ENCODE results near the gene OR5C1.
"Not testable (repeated sequence)": the region's sequence is repeated elsewhere in the genome, so short reads cannot be mapped to it uniquely, and the experiment has no call there.

The OR5C1 gene

GRCh38 chr9:122800066-122801060 lies 11.6 kb downstream of the OR5C1 start, which contains the start of gene OR1K1:
Gene OR1K1 (plus strand): TSS chr9:122800123. CDS start chr9:122800123, 0 bp downstream.
- no peaks in the 10 kb centered on the region for H3K27me3 ChIP-seq
- H3K9me3 ChIP-seq = no peaks in the 10 kb centered on the region
- H3K4me3 ChIP-seq (ENCODE audit: low read depth in 1 of 2, low read length in 1 of 2) = no peak within 1 kb of the TSS
- H3K4me1 ChIP-seq (ENCODE audit: control insufficient read depth in 1 of 2, insufficient read depth in 1 of 2, low read depth in 1 of 2, low read length in 1 of 2) = no peaks in the 10 kb centered on the region
- no peak within 1 kb of the TSS for H3K27ac ChIP-seq
- TF ChIP-seq, protein P1, sequence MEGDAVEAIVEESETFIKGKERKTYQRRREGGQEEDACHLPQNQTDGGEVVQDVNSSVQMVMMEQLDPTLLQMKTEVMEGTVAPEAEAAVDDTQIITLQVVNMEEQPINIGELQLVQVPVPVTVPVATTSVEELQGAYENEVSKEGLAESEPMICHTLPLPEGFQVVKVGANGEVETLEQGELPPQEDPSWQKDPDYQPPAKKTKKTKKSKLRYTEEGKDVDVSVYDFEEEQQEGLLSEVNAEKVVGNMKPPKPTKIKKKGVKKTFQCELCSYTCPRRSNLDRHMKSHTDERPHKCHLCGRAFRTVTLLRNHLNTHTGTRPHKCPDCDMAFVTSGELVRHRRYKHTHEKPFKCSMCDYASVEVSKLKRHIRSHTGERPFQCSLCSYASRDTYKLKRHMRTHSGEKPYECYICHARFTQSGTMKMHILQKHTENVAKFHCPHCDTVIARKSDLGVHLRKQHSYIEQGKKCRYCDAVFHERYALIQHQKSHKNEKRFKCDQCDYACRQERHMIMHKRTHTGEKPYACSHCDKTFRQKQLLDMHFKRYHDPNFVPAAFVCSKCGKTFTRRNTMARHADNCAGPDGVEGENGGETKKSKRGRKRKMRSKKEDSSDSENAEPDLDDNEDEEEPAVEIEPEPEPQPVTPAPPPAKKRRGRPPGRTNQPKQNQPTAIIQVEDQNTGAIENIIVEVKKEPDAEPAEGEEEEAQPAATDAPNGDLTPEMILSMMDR (IDR thresholded peaks at IDR 0.05) = no peak
- H3K36me3 ChIP-seq = no peaks in the 10 kb centered on the region

GRCh38 chr9:122806661-122807060 lies 17.9 kb downstream of the OR5C1 start:
- TF ChIP-seq, protein P1 (IDR thresholded peaks at IDR 0.05) = no peak
- no peaks in the 10 kb centered on the region for H3K4me1 ChIP-seq (ENCODE audit: control insufficient read depth in 1 of 2, insufficient read depth in 1 of 2, low read depth in 1 of 2, low read length in 1 of 2)
- no peaks in the 10 kb centered on the region for H3K9me3 ChIP-seq
- no peaks in the 10 kb centered on the region for H3K36me3 ChIP-seq
- H3K27me3 ChIP-seq = no peaks in the 10 kb centered on the region
- no peak overlapping the region for H3K4me3 ChIP-seq (ENCODE audit: low read depth in 1 of 2, low read length in 1 of 2)
- no peak overlapping the region for H3K27ac ChIP-seq

GRCh38 chr9:122807271-122807900 lies 18.7 kb downstream of the OR5C1 start:
- H3K9me3 ChIP-seq = no peaks in the 10 kb centered on the region
- no peaks in the 10 kb centered on the region for H3K36me3 ChIP-seq
- H3K4me1 ChIP-seq (ENCODE audit: control insufficient read depth in 1 of 2, insufficient read depth in 1 of 2, low read depth in 1 of 2, low read length in 1 of 2) = no peaks in the 10 kb centered on the region
- H3K4me3 ChIP-seq (ENCODE audit: low read depth in 1 of 2, low read length in 1 of 2) = no peak overlapping the region
- TF ChIP-seq, protein P1 (IDR thresholded peaks at IDR 0.05) = no peak
- H3K27me3 ChIP-seq = no peaks in the 10 kb centered on the region
- no peak overlapping the region for H3K27ac ChIP-seq

DNA sequence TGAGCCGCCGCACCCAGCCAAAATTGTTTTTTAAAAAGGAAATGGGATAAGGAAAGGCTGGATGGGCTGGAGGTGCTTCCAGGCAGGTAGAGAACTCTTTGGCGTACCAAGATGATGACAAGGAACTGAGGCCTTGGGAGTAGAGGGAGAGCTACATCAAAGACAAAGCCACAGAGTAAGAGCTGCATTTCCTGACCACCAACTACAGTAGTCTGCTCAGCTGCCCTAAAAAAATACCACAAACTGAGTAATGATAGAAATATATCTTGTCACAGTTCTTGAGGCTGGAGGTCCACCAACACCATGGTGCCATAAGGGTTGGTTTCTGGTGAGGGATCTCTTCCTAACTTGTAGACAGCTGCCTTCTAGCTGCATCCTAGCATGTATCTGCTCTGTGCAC lies 19.4 kb downstream of the OR5C1 start:
- H3K9me3 ChIP-seq = no peaks in the 10 kb centered on the region
- no peaks in the 10 kb centered on the region for H3K36me3 ChIP-seq
- TF ChIP-seq, protein P1 (IDR thresholded peaks at IDR 0.05) = no peak

GRCh38 chr9:122809261-122809660 lies 20.5 kb downstream of the OR5C1 start:
- not testable (repeated sequence) for H3K27me3 ChIP-seq; H3K4me1 ChIP-seq (ENCODE audit: control insufficient read depth in 1 of 2, insufficient read depth in 1 of 2, low read depth in 1 of 2, low read length in 1 of 2); H3K36me3 ChIP-seq; H3K27ac ChIP-seq; H3K4me3 ChIP-seq (ENCODE audit: low read depth in 1 of 2, low read length in 1 of 2); H3K9me3 ChIP-seq

More for the DNA sequence above, 19.4 kb downstream of the OR5C1 start:
- no peaks in the 10 kb centered on the region for H3K27me3 ChIP-seq
- H3K4me3 ChIP-seq (ENCODE audit: low read depth in 1 of 2, low read length in 1 of 2) = no peak overlapping the region
- H3K27ac ChIP-seq = no peak overlapping the region
- no peaks in the 10 kb centered on the region for H3K4me1 ChIP-seq (ENCODE audit: control insufficient read depth in 1 of 2, insufficient read depth in 1 of 2, low read depth in 1 of 2, low read length in 1 of 2)

All from neutrophil (primary cell).